GM15510 (cell line): ENCODE measurements around the gene PSTPIP1.

Source experiments
- POLR2A ChIP-seq: IDR thresholded peaks from 3 replicates; pipeline ENCODE4 v1.6.1; 2011; ENCODE audit warnings: borderline replicate concordance; ENCODE audit not compliant: insufficient read length; ENCODE audit errors: extremely low read depth

Gene PSTPIP1

DNA sequence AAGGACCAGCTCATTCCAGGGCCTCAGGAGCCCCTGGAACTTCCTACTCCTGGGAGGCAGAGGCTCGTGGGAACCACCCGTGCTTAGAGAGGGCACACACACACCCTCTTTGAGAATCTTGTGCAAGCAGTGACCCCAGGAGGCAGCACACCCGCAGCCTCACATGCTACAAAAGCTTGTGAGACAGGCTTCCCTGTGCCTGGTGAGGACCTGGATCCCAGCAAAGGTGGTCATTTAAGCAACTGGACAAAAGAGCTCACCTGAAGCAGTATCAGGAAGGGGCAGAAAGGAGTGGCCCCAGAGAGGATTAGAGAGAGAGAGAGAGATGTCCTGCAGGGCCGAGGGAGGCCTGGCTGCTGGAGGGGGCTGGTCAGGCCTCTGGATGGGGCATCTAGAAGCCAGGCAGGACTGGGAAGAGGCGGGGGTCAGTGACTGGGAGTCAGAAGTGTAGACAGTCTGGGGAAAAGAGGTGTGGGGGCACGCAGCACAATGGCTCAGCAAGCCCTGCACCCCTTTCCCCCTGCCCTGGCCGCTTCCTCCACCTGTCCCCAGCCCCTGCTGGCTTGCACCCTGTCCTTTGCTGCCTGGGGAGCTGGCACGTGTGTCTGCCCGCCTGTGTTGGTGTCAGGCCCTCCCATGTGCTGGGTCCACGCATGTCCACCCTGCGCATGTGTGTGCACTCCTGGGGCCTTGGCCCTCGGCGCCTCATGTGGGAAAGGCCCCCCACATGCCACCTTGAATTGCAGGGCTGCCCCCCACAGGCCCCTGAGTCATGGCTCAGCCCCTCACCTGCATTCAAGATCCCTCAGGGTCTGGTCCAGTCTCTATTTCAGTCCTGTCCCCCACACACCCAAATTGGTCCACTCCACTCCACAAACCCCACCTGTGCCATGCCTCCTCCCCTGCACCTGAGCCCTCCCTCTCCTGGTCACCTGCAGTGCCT is 39.1 kb downstream of the PSTPIP1 start:
- TF ChIP-seq POLR2A: no peak

DNA sequence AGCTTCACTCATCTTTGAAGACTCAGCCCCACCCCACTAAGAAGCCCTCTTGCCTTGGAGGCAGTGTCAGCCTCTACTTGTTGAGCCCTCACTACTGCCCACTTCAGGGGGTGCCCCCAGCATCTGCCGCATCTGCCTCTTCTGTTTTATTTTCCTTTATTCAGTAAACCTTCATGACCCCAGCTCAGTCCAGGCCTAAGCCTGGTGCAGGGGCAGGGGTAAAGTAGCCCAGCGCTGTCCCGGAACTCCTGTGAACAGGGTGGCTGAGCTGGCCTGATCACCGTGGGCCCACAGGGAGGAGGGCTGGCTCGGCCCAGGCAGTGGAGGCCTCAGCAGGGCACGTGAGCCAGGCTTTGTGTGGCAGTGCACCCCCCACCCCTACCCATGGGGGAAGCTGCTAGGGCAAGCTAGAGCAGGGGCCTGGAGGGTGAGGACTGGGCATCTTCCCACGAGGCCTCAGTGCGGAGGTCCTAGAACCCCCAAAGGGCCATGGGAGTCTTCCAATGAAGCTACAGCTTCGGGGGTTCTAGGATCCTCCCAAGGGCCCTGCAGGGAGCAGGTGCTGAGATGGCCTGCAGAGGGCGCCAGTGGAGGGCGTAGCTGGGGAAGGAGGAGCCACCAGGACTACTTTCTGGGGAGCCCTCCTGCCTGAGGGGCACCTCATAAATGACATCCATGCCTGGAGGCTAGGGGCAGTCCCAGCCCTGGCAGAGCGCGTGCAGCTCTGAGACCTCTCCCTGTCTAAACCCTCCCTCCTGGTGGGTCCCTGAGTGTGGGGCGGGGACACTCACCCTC is 40.0 kb downstream of the PSTPIP1 start:
- no peak for TF ChIP-seq POLR2A

DNA sequence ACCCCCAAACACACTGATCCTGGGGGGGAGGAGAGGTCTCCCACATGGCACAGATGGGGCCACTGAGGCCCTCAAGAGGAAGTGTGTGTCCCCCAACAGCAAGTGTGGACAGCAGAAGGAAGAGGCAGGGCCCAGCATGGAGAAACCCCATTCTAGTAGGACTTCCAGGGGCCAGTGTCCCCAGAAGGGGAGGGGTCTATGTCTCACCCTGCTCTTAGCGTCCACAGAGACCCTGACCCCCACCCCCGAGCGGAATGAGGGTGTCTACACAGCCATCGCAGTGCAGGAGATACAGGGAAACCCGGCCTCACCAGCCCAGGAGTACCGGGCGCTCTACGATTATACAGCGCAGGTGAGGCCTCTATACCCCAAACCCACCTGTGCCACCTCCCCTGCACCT is 40.7 kb downstream of the PSTPIP1 start:
- no peak for TF ChIP-seq POLR2A

DNA sequence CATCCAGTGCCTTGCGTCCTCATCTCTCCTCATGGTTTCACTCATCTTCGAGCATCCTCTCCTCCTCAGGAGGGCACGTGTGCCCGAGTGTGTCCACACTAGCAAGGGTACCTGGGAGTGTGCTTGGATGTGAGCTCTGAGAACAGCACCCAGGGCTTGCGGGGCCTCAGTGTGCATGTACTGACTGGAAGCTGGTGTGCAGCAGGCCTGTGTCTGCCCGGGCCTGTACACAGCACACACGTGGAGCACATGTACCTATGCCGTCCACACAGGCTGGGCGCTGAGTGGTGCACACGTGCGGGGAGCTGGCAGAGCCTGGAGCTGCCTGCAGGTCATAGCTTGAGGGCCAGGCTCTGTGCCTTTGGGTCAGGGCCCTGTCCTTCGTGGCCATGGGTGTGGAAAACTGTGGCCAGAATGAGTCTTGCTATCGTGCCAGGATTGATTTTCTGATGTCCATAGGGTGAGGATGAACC is 41.1 kb downstream of the PSTPIP1 start:
- no peak for TF ChIP-seq POLR2A

DNA sequence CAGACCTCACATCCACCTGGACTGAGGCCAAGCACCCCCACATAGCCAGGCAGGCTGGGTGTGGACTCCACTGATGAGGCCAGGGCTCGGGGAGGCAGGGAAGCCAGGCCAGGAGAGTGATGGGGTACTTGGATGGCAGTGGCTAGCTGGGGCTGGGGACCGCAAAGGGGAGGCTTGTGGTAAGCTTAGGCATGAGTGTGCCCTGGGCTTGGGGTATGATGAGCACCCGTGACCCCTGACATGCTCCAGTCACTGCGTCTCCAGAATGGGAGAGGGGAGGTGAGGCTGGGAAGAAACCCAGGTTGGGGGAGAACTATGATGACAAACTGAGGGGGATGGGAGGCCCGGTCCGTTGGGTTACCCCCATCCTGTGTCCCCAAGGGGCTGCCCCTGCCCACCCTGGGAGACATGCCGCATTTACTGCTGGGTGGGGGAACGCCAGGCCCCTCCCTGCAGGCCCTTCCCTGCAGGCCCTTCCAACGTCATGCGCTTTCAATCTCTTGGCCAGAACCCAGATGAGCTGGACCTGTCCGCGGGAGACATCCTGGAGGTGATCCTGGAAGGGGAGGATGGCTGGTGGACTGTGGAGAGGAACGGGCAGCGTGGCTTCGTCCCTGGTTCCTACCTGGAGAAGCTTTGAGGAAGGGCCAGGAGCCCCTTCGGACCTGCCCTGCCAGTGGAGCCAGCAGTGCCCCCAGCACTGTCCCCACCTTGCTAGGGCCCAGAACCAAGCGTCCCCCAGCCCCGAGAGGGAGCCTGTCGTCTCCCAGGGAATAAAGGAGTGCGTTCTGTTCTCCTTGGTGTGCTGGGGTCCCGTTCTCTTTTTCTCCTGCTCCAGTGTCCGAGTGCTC is 41.8 kb downstream of the PSTPIP1 start:
- no peak for TF ChIP-seq POLR2A

DNA sequence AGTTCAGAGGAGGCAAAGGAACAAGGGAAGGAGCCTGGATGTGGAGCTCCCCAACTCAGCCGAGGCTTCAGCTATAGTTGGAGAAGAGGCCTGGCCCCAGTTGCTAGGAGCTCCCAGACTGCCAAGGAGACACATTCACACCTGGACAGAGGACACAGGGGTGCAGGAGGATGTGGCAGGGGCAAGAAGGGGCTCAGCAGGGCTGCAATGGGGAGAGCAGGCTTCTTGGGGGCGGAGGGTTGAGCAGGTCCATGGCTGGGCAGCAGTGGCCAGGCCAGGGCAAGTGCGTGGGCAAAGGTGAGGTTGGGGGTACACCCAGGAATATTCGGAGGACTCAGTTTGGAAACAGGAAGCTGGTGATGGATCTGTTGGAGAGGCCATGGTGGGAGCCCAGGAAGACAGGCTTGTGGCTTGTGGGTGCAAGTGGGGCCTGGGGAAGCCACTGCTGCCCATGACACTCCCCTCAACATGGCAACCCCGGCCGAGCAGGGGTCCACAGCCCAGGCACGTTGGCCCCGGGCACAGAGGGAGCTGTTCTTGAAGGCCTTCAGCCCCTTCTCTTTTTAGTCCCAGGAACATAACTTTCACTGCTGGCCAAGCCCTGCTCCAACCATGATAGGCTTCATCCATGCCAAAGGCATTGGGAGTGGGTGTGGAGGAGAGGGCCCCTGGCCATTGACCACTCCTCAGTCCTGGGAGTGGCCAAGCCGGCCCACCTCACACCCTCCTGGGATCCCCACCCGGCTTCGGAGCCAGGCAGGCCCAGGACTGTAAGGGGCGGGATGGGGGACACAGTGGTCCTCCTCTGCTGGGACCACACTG is 42.7 kb downstream of the PSTPIP1 start:
- no peak for TF ChIP-seq POLR2A

DNA sequence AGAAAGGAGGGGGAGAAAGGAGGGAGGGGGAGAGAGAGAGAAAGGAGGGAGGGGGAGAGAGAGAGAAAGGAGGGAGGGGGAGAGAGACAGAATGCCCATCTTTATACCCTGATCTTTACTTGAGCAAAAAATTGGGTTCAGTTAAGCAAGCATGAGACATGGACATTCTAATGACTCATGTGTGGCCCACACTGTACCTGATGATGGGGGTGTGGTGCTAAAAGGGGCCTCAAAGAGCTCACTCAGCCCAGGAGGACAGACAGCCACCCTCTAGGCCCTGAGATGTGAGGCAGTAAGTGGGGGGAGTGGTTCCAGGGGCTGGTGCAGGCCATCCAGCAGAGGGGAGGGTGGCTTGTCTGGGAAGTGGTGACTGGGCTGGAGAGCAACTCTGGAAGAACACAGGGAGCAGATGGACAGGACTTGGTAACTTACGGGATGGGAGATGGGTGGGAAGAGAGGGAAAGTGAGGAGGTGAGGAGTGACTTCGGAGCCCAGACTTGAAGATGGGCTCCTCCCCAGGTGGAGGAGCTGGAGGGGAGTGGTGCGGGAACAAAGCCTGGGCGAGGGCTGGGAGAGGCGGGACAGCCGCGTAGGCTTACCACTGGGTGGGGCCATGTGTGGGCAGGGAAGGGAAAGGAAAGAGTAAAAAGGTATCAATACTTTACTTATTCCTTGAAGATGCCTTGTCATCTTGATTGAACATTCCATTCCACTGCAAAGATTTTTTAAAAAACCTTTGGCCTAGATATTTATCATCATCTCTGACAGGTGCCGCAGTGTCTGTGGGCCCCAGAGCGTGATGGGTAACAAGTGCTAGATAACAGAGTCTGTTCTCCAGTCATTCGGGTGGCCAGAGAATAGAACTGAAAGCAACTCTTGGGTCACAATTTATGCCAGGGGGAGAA is 43.6 kb downstream of the PSTPIP1 start:
- no peak for TF ChIP-seq POLR2A

DNA sequence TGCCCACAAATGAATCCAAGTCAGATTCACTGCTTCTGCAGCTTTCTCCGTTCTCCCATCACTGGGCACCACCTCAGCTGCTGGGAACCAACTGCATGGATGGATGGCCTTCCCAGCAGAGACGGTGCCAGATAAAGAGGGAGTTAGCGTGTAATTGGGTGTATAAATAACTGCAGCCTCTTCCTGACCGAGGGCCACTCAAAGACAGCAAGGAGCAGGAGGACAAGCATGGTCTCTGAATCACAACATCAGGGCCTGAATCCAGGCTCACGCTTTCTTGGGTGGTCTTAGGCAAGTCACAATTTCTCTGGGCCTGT is 44.2 kb downstream of the PSTPIP1 start:
- no peak for TF ChIP-seq POLR2A

DNA sequence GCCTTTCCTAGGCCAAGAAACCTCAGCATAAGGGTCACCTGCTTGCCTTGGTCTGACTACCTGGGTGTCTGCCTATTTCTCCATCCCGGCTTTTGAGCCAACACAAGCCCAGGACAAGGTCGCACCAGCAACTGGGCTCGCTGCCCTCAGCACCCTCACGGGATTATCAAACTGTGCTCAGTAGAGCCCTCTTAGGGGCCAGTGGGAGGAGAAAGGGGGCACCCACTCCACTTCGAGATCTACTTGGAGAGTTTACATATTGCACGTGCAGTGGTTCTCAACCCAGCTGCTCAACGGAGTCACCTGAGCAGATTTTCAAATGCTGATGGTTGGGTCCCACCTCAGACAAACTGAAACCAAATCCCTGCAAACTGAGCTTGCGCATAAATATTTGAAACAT is 44.9 kb downstream of the PSTPIP1 start:
- TF ChIP-seq POLR2A: no peak

DNA sequence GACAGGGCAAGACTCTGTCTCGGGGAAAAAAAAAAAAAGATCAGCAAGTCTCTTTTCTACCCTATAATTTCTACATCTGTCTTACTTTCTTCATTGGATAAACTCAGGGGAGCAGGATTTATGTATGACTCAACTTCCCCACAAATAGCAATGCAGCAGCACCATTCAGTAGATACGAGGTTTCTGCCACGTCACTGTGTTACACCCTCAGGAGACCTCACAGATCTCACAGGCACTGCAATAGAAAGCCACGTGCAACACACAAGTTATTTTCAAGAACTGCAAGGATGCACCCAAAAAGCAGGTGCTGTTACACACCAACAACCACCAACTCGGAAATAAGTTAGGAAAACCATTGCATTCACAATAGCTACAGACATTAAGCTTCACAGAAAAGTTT is 45.7 kb downstream of the PSTPIP1 start:
- no peak for TF ChIP-seq POLR2A

DNA sequence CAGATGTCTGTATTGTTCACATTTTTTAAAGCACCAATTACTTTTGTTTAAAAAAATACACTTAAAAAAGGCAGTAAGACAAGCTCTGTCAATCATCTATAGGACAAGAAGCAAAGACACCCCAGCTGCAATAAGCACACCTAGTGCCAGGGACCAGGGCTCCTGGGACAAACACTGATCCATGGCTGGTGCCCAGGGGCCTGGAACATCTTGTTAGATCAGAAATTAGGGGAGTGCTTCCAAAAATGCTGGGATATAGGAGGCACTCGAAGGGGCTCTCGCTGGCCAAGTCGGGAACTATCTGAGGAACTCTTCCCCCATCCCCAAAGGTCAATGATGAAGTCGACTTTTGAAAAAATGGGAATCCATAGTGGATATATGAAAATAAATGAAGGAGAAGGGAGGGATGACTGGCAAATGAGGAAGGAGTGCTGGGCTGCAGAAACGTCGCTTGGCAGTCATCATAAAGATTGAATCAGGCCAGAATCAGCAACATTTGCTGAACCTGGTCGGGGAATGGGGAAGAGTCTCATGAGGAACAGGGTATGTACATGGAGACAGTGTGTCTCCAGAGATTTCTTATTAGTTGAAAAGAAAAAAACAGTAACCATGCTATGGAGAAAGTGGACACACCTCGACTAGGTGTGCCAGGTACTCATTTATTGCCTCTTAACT is 47.5 kb downstream of the PSTPIP1 start:
- no peak for TF ChIP-seq POLR2A
